ENCODE data around the gene NANOS3. TPM values are rescaled to one million over a fixed set of nuclear protein-coding genes. Genes with fewer than 3 reads are reported as not detected.
A peak's percentile ranks its signal among the peaks of the same experiment; 100 is the strongest.

Gene NANOS3
- total and polyA plus RNA-seq, 2 of the 13 experiments (the other 11 are each of a cell fraction or from before 2014, with no cell fraction given) = 0.21 TPM; not detected in 1

GRCh38 chr19:13880059-13881043 is 3.4 kb downstream of the NANOS3 start (continued):
- TF ChIP-seq SP140L (CRISPR knock-in tag; IDR thresholded peaks at IDR 0.05; ENCODE audit: borderline replicate concordance) (peak; percentile 87; the same call in 1 of the 2 replicates), ZNF598 (CRISPR knock-in tag; IDR thresholded peaks at IDR 0.05; ENCODE audit: borderline replicate concordance) (0 out of 2 replicates have a peak, but pooled peaks have one; percentile 68), ZNF224 (CRISPR knock-in tag; IDR thresholded peaks at IDR 0.05) (no peak), TRIM22 (IDR thresholded peaks at IDR 0.05) (no peak), SATB2 (CRISPR knock-in tag; IDR thresholded peaks at IDR 0.05) (no peak), ZBTB20 (CRISPR knock-in tag; IDR thresholded peaks at IDR 0.05; ENCODE audit: borderline replicate concordance, low read depth) (0 out of 2 replicates have a peak, but pooled peaks have one; percentile 31), ZNF280D (CRISPR knock-in tag; IDR thresholded peaks at IDR 0.05) (no peak), ZSCAN21 (CRISPR knock-in tag; IDR thresholded peaks at IDR 0.05; ENCODE audit: borderline replicate concordance) (no peak), ZNF451 (CRISPR knock-in tag; IDR thresholded peaks at IDR 0.05) (peak; percentile 70; the same call in 1 of the 2 replicates), PRPF4 (IDR thresholded peaks at IDR 0.05; ENCODE audit: low read depth, low read length, poor library complexity, severe bottlenecking) (no peak), IKZF1 (IDR thresholded peaks at IDR 0.05) (no peak), ZNF652 (CRISPR knock-in tag; IDR thresholded peaks at IDR 0.05; ENCODE audit: borderline replicate concordance, low read depth) (no peak), ATM (IDR thresholded peaks at IDR 0.05; ENCODE audit: borderline replicate concordance) (no peak), POLR2G (IDR thresholded peaks at IDR 0.05; ENCODE audit: low read depth, low read length) (no peak), NFATC3 (CRISPR knock-in tag; IDR thresholded peaks at IDR 0.05) (no peak), ZMYM4 (CRISPR knock-in tag; IDR thresholded peaks at IDR 0.05) (peak; percentile 63), RBAK (CRISPR knock-in tag; IDR thresholded peaks at IDR 0.05) (no peak), ZNF354B (CRISPR knock-in tag; IDR thresholded peaks at IDR 0.05) (0 out of 2 replicates have a peak, but pooled peaks have one; percentile 17), HOXA7 (CRISPR knock-in tag; IDR thresholded peaks at IDR 0.05) (no peak), FOXK2 (IDR thresholded peaks at IDR 0.05) (no peak), ELF1 (CRISPR knock-in tag; IDR thresholded peaks at IDR 0.05) (peak; percentile 44; the same call in 1 of the 2 replicates), ZNF839 (CRISPR knock-in tag; IDR thresholded peaks at IDR 0.05; ENCODE audit: borderline replicate concordance) (no peak), ZNF274 (CRISPR knock-in tag; IDR thresholded peaks at IDR 0.05) (no peak), ZNF605 (CRISPR knock-in tag; IDR thresholded peaks at IDR 0.05) (no peak)
- TF ChIP-seq, protein P1, sequence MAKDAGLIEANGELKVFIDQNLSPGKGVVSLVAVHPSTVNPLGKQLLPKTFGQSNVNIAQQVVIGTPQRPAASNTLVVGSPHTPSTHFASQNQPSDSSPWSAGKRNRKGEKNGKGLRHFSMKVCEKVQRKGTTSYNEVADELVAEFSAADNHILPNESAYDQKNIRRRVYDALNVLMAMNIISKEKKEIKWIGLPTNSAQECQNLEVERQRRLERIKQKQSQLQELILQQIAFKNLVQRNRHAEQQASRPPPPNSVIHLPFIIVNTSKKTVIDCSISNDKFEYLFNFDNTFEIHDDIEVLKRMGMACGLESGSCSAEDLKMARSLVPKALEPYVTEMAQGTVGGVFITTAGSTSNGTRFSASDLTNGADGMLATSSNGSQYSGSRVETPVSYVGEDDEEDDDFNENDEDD (CRISPR knock-in tag; IDR thresholded peaks at IDR 0.05; ENCODE audit: borderline replicate concordance) = 0 out of 2 replicates have a peak, but pooled peaks have one; percentile 42

All from HepG2 (cell line).